ENCODE results near the gene KCNJ16.

The KCNJ16 gene

GRCh38 chr17:70161519-70161918 is 86.5 kb downstream of the KCNJ16 start:
- no peak for DNase-seq (ENCODE audit: low read depth)
- no peak for TF ChIP-seq CTCF (IDR thresholded peaks at IDR 0.05; ENCODE audit: low read depth, low read length, missing control alignments)
- no peak overlapping the region for H3K4me3 ChIP-seq (ENCODE audit: low read depth, low read length)

- no peak for DNase-seq (ENCODE audit: low read depth)
- no peak overlapping the region for H3K4me3 ChIP-seq (ENCODE audit: low read depth, low read length)
- no peak for TF ChIP-seq CTCF (IDR thresholded peaks at IDR 0.05; ENCODE audit: low read depth, low read length, missing control alignments)
Measured at GRCh38 chr17:70165383-70165782, 90.4 kb downstream of the KCNJ16 start.

- no peak overlapping the region for H3K4me3 ChIP-seq (ENCODE audit: low read depth, low read length)
- DNase-seq (ENCODE audit: low read depth) = no peak
- TF ChIP-seq CTCF (IDR thresholded peaks at IDR 0.05; ENCODE audit: low read depth, low read length, missing control alignments) = no peak
Measured at GRCh38 chr17:70166615-70167014, 91.6 kb downstream of the KCNJ16 start.

GRCh38 chr17:70168044-70168976 is 93.3 kb downstream of the KCNJ16 start:
- H3K4me3 ChIP-seq (ENCODE audit: low read depth, low read length) = peak overlapping the region; percentile 56
- TF ChIP-seq CTCF (IDR thresholded peaks at IDR 0.05; ENCODE audit: low read depth, low read length, missing control alignments) = peak; percentile 30
- no peak for DNase-seq (ENCODE audit: low read depth)

- DNase-seq (ENCODE audit: low read depth) = no peak
- peak within 1 kb of the TSS; percentile 56 for H3K4me3 ChIP-seq (ENCODE audit: low read depth, low read length)
- no peak for TF ChIP-seq CTCF (IDR thresholded peaks at IDR 0.05; ENCODE audit: low read depth, low read length, missing control alignments)
Measured at GRCh38 chr17:70168977-70169708, 94.1 kb downstream of the KCNJ16 start, which contains the start of gene KCNJ2. Gene KCNJ2 (plus strand): TSS chr17:70169532. CDS start chr17:70175040, 5,508 bp downstream.

- no peak for DNase-seq (ENCODE audit: low read depth)
- no peak for TF ChIP-seq CTCF (IDR thresholded peaks at IDR 0.05; ENCODE audit: low read depth, low read length, missing control alignments)
- peak overlapping the region; percentile 51 for H3K4me3 ChIP-seq (ENCODE audit: low read depth, low read length)
Measured at GRCh38 chr17:70169709-70170597, 94.9 kb downstream of the KCNJ16 start.
